Subcutaneous adipose tissue (tissue), 4 donors: ENCODE results near the gene DCHS2. TPM values are rescaled to one million over a fixed set of nuclear protein-coding genes. Genes with fewer than 3 reads are reported as not detected.

Experiments
- CTCF ChIP-seq: fragments of 450-650 bp; IDR thresholded peaks from one replicate; pipeline ENCODE4 v1.5.1; 2016; ENCODE audit warnings: low read depth, mild to moderate bottlenecking, control low read depth, antibody characterized with exemption, moderate library complexity
- total RNA-seq, 4 donors: library from RNA; depleted of rRNA; stranded (reverse); fragments of >200 nt; gene quantifications; one replicate each; pipeline ENCODE4 v1.1.0, GENCODE V29; 2016

DCHS2 gene
- total RNA-seq, 4 donors from 2014 or later: not detected

GRCh38 chr4:154314248-154314647 lies 177.4 kb downstream of the DCHS2 start:
- no peak for TF ChIP-seq CTCF

DNA sequence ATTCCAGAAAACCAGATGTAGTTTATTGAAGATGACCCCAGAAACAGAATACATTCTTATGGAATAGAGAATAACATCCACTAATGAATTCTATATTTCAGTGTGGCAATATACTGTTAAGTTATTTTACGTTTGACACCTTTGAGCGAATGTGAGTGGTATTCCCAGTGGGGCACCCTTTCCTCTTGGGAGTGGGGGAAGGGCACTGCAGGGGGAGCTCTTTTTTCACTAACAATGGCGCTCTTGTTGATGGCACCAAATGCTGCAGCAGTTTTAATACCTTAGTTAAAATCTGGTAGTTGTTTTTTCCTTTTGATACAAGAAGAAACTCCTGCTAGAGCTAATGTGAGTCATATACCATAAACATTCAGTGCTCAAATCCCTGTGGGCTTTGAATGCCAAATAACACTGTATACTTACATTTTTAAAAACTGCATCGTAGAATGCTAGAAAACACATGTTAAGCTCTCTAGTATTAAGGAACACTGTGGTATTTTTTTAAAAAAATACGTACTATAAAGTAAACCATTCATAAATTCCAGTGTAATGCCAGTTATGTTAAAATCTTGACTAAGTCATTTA lies 178.5 kb downstream of the DCHS2 start:
- TF ChIP-seq CTCF: no peak

DNA sequence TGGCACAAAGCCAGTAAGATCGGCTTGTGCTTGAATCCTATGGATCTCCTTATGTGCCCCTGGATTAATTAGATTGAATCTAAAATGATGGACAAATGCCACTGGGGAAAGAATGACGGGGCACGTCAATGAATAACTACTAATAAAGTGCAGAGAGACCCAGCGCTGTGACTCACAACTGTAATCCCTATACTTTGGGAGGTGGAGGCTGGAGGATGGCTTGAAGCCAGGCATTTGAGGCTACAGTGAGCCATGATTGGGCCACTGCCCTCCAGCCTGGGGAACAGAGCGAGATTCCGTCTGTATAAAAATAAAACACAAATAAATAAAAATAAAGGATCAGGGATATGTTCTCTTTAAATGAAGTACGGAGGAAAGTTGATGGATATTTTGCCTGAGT lies 179.4 kb downstream of the DCHS2 start:
- TF ChIP-seq CTCF: no peak

DNA sequence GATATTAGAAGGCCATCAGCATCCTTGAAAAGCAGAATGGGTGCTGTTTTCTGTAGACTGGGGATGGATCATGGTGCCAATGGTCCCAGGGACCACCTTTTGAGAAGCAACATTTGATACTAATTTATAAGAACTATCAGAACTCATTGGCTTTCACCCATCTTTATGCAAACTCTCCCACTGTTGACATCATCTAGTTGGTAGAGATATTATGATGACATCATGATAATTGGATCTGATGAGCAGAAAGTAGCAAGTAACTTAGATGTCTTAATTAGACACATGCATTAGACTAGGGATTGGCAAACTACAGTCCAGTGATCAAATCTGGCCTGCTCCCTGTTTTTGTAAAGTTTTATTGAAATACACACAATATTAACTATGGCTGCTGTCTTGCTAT lies 181.0 kb downstream of the DCHS2 start:
- no peak for TF ChIP-seq CTCF

DNA sequence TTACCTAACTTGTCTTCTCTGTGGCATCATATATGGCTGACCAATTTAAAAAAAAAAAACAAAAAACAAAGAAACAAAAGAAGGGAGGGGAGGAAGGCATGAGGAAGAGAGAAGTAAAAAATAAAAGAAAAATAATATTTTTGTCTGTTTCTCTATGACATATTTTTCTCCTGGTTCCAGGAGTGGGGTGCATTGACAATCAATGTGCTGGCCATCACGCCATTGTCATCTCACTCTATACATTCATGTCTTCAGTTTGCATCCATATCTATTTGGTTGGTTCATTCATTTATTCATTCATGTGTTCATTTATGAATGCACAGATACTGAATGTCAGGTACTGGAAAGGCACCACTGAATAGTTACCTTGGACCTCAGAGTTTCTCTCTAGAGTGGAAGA lies 183.4 kb downstream of the DCHS2 start:
- TF ChIP-seq CTCF: no peak

DNA sequence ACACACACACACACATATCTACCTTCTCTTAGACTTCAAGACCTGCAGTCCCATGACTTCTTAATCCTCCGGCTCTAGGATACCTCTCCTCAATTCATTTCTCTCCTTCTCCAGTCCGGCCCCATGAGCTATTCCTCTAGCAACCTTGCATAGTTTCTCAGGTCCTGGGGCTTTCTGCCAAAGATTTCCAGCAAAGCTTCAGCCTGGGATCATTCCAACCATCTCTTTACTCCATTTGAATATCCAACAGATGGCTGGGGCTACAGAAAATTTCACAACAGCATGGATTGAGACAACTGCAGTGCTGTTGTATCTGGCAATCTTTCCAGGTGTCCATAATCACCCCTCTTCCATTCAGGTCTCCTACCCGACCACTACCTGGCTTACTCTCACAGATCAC lies 184.1 kb downstream of the DCHS2 start:
- no peak for TF ChIP-seq CTCF

DNA sequence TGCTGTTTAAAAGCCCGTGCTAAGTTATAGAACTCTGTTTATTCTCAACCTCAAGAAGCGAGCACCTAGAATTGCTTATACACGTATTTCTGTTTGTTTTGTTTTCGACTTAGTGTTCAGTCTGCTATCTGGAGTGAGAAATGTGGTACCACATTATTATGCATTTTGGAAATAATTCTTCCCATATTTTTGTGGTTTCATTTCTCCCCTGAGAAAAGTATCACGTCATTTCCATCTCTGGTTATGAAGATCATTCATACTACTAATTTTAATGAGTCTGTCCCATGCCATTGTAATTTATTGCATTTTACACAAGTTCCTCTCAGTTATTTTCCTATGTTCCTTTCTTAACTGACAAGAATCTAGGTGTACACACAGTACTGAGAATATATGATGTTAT lies 186.0 kb downstream of the DCHS2 start:
- no peak for TF ChIP-seq CTCF

DNA sequence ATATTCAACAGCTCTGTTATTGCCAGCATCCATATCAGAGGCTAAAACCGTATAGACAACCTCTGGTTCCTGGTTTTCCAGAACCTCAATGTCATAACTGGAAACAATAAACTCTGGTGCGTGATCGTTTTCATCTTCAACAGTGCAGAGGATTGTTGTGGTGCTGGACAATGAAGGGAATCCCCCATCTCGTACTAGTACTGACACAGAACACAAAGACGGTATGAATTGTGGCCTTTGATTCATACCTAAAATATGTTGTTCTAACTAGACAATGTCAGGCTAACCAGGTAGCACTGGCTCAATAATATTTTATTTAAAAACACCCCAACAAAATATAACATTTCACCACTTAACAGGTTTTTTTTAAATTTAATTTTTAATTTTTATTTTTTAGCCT lies 186.9 kb downstream of the DCHS2 start:
- TF ChIP-seq CTCF: no peak
